HG03342 (cell line): ENCODE measurements around the gene IL17REL.

Experiments
- ATAC-seq: cut with Tn5 transposase; IDR thresholded peaks from one replicate; pipeline ENCODE4 v1.9.1; 2021; ENCODE audit warnings: mild to moderate bottlenecking, moderate library complexity; ENCODE audit not compliant: unreplicated experiment

Gene IL17REL

DNA sequence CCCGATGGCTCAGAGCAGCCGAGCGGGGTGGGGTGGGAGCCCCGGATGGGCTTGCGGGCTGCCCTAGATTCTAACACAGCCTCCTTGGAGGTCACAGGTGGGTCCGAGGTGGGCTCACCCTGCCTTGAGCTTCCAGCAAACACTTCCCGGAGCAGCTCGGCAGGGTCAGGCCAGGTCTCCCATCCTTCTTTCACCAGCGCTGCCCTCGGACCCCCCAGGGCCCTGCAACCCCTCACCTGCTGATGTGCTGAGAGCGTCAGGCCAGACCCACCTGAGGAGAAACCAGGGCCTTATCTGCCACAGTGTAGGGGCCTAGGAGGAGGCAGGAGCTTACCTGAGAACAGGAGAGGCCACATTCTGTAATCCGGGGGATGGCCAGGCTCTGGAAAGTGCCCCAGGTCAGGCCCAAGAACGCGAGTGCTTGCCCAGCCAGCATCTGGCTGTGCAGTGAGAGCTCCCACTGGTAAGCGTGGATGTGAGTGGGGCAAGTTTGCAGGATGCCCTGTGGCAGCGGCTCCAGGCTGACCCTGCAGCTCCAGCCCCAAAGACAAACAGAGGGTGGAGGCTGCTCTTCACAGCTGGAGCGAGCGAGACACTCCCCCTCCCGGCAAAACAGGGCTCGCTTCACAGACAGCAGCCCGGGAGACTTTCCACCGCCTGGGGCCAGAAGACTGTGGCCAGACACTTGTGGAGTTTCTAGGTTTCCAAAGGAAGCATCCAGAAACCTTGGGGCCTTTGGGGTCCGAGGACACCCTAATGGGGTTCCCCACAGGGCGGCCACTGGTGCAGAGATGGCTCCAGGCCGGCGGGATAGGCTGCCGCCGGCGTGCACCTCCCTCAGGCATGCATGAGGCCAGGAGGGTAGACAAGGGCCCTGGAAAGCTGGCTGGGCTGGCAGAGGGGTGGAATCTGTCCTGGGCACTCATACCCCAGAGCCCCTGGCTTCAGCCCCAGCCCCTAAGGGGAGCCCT, at the start of gene IL17REL:
TSS of gene IL17REL (minus strand) at position 555 of the 971 bp plus-strand sequence. CDS start at position 436, 119 bp downstream.
- no peak for ATAC-seq

DNA sequence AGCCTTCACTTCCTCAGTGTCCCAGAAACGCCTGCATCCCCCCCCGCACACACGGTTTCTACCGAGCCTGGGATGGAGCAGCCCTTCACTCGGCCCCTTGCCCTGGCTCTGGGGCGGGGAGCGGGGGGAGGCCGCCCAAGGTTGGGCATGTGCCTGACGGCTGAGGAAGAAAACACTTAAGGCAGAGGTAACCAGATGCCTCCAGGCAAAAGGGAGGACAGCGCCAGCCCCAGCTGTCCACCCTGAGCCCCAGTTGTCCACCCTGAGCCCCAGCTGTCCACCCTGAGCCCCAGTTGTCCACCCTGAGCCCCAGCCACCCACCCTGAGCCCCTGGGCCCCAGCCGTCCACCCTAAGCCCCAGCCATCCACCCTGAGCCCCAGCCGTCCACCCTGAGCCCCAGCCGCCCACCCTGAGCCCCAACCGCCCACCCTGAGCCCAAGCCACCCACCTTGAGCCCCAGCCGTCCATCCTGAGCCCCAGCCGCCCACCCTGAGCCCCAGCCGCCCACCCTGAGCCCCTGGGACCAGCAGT, 49.3 kb upstream of the IL17REL start:
- ATAC-seq = no peak

- ATAC-seq = no peak
These were observed 48.7 kb upstream of the IL17REL start for GRCh38 chr22:50061141-50061823.

DNA sequence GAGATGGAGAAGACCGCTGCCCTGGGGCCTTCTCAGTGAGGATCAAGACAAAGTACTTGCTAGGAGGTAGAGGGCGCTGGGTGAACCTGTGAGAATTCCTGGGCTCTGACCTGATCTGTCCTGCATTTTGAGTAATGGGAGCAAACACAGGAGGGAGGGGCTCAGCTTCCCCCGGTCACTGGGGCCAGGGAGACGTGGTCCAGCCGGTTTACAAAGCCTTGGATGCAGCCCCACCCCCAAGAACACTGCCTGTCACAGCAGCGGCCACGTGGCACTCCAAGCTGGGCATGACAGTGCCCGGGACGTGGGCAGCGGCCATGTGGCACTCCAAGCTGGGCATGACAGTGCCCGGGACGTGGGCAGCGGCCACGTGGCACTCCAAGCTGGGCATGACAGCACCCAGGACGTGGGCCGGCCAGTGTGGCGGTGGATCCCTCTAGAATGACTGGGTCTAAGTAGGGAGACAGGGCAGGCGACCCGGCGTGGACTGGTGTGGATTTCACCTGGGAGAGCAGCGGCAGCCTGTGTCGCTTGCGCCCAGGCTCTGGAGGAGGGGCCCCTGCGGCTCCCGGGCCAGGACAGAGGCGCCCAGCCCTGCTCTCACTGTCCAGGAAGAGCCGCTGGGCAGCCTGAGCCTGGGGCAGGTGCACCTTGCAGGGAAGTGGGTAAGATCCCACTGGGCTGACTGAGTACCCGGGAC, 48.0 kb upstream of the IL17REL start:
- ATAC-seq = no peak

GRCh38 chr22:50059881-50060262, 47.3 kb upstream of the IL17REL start:
- no peak for ATAC-seq

- ATAC-seq = no peak
These were observed 46.6 kb upstream of the IL17REL start for GRCh38 chr22:50058906-50059880.

DNA sequence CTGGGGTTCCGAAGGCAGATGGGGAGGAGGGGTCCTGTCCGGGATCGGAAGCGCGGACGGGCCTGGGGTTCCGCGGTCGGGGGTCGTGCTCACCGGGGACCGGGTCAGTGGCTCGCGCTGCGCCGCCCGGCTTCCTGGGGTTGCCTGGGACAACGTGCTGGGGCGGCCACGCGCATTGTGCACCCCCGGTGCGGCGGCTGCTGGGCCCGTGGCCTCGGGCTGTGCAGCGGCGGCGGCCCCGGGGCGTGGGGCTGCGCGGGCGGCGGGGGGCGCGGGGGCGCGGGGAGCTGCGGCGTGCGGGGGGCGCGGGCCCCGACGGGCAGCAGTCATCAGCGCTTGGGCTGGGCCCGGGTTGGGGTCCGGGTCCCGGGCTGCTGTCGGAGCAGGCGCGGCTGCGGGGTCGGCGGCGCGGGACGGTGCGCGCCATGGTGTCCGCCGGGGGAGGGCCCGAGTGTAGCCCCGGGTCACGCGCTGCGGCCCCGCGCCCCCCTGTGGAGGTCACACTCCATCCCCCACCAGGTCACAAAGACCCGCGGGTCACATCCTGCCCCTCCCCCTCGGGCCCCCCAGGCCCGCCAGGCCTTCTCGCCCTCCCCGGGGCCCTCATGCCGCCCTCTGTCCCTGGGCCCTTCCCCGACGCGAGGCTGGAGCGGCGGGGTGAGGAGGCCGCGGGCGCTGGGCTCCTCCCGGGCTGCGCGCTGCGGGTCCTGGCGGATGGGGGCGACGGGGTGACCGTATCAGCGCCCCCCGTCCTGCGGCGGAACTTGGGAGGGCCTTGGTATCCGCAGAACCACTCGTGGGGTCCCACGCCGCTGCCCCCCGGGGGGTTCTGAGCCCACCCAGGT, 45.7 kb upstream of the IL17REL start, which contains the start of gene TTLL8:
TSS of gene TTLL8 (minus strand) at position 238 of the 845 bp plus-strand sequence.
- ATAC-seq = no peak

- no peak for ATAC-seq
These were observed 44.9 kb upstream of the IL17REL start for GRCh38 chr22:50057278-50058060.

DNA sequence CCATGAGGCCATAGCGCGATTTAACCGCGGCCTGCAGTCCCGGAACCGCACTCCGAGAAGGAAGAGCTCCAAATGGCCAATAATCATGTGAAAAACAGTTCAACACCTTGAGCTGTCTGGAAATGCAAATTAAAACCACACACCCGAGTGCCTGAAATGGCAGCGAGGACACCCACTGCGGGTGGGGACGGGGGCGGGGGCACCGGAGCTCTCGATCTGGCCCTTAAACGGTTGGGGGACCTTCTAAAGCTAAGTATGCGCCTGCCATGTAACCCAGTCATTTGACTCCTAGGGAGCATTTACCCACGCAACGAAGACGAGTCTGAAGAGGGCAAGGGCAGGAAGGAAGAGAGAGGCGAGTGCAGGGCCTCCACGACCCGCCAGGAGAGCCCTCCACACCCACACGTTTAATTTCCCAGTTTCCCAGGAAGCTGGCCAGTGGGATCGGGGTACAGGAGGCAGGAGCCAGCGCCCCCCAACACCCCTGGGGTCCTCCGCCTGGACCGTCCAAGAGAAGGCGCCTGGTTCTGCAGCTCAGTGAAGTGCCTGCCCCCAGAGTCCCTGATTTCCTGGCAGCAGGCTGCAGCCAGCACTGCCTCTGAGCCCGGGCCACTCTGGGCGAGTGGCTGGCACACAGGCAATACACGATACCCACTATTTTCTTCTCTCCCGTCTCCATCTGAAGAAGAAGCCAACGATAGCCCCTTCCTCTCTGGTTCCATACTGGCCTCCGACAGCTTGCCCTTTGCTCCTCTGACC, 43.8 kb upstream of the IL17REL start:
- ATAC-seq = no peak

- ATAC-seq = no peak
These were observed 41.3 kb upstream of the IL17REL start for GRCh38 chr22:50053861-50054260.

GRCh38 chr22:50051930-50052329, 39.4 kb upstream of the IL17REL start:
- ATAC-seq = no peak

GRCh38 chr22:50049299-50050195, 37.0 kb upstream of the IL17REL start:
- no peak for ATAC-seq

GRCh38 chr22:50048836-50049235, 36.3 kb upstream of the IL17REL start:
- ATAC-seq = no peak

- no peak for ATAC-seq
These were observed 35.6 kb upstream of the IL17REL start for GRCh38 chr22:50048061-50048765.

- ATAC-seq = no peak
These were observed 34.8 kb upstream of the IL17REL start for GRCh38 chr22:50047346-50047745.
